Measurements from ENCODE around the gene CEP19. TPM values are rescaled to one million over a fixed set of nuclear protein-coding genes. Genes with fewer than 3 reads are reported as not detected.
"Not testable (repeated sequence)": the region's sequence is repeated elsewhere in the genome, so short reads cannot be mapped to it uniquely, and the experiment has no call there.

CEP19 gene
- total and polyA plus RNA-seq, 2 of the 4 experiments (the other 2 are of a cell fraction), result 1.1 to 1.4 TPM

GRCh38 chr3:196721097-196721496, 9.0 kb upstream of the CEP19 start:
- no peaks in the 10 kb centered on the region for H3K4me1 ChIP-seq (ENCODE audit: control insufficient read depth, insufficient read depth, low read length)
- no peaks in the 10 kb centered on the region for H3K27me3 ChIP-seq (ENCODE audit: control insufficient read depth, insufficient read depth, low read length)
- H2AK9ac ChIP-seq (replicated peaks; ENCODE audit: low read depth, low read length, poor library complexity), result no peak overlapping the region
- CTCF ChIA-PET, result no interaction called here
- H3K4me2 ChIP-seq (ENCODE audit: low read depth, low read length), result no peak overlapping the region
- H3K27ac ChIP-seq (ENCODE audit: insufficient read depth, low read length), result no peak overlapping the region
- H2BK120ac ChIP-seq (ENCODE audit: low read depth, low read length), result no peak overlapping the region
- BruUV-seq (replicated peaks), result no TSS peak
- in situ Hi-C loops (cut with MboI; ENCODE audit: low sequenced_read_pairs) (no loop called here), intact Hi-C loops (cut with micrococcal nuclease) (no loop called here), dilution Hi-C loops (cut with HindIII; ENCODE audit: low sequenced_read_pairs, unreplicated experiment) (no loop called here)
- H3K14ac ChIP-seq (replicated peaks; ENCODE audit: low read depth, low read length), result no peak overlapping the region
- no peak for DNase-seq
- H4K5ac ChIP-seq (ENCODE audit: low read depth, low read length), result no peak overlapping the region
- no peak overlapping the region for H3K9ac ChIP-seq (ENCODE audit: low read depth, low read length)
- H2BK20ac ChIP-seq (ENCODE audit: low read depth, low read length), result no peak overlapping the region
- no peak overlapping the region for H4K8ac ChIP-seq (ENCODE audit: low read depth in 2 of 2, low read length in 2 of 2)
- no peak overlapping the region for H3K56ac ChIP-seq (ENCODE audit: extremely low read depth, insufficient read depth, low read length)
- H2AFZ ChIP-seq (replicated peaks; ENCODE audit: low read length, poor library complexity), result no peak overlapping the region
- H2AK5ac ChIP-seq (ENCODE audit: low read depth, low read length), result no peak overlapping the region
- H2BK15ac ChIP-seq (ENCODE audit: low read depth, low read length), result no peak overlapping the region
- no peak for ATAC-seq (ENCODE audit: low read depth)
- peaks cover 5 to 6% of the 10 kb centered on the region in 2 experiments; a peak in 1 of 4 replicates for H3K79me1 ChIP-seq (ENCODE audit: low read depth in 1 of 2, low read length in 2 of 2)
- no CpG with 5 or more reads among the region's 2 CpGs for WGBS, 2 experiments (ENCODE audit: extremely low coverage in 2 of 2, insufficient read length in 1 of 2)
- no peak overlapping the region for H3K18ac ChIP-seq (ENCODE audit: low read depth, low read length)
- no peaks in the 10 kb centered on the region for H3K9me3 ChIP-seq (ENCODE audit: control insufficient read depth, insufficient read depth, low read length)
- H4K91ac ChIP-seq (ENCODE audit: insufficient read depth, low read depth, low read length), result no peak overlapping the region
- 0 out of 2 replicates have a peak, but pooled peaks cover 2% of the 10 kb centered on the region for H3K36me3 ChIP-seq (ENCODE audit: control insufficient read depth, insufficient read depth, low read length)
- no peaks in the 10 kb centered on the region for H3K9me1 ChIP-seq (ENCODE audit: insufficient read depth, low read length)
- TF ChIP-seq CTCF (conservative IDR thresholded peaks at IDR 0.05; ENCODE audit: low read depth, low read length), result no peak
- TF ChIP-seq CHD1 (IDR thresholded peaks at IDR 0.05; ENCODE audit: low read depth, low read length), result no peak
- TF ChIP-seq ELK1 (IDR thresholded peaks at IDR 0.05; ENCODE audit: borderline replicate concordance, low read depth, low read length), result no peak
- no peak for TF ChIP-seq MAZ (IDR thresholded peaks at IDR 0.05; ENCODE audit: borderline replicate concordance, low read depth, low read length)
- no peak overlapping the region for H3K23ac ChIP-seq (ENCODE audit: low read depth, low read length)
- H4K20me1 ChIP-seq (ENCODE audit: insufficient read depth, low read length), result no peaks in the 10 kb centered on the region
- POLR2A ChIA-PET (ENCODE audit: unreplicated experiment), result no interaction called here
- H3K4me3 ChIP-seq (ENCODE audit: insufficient read depth, low read depth, low read length), result no peak overlapping the region
- H2BK5ac ChIP-seq (ENCODE audit: low read depth, low read length, poor library complexity, severe bottlenecking), result no peak overlapping the region
- no peak overlapping the region for H3K4ac ChIP-seq (ENCODE audit: low read depth, low read length)

- ATAC-seq (ENCODE audit: low read depth); H3K36me3 ChIP-seq (ENCODE audit: control insufficient read depth, insufficient read depth, low read length); H2AK9ac ChIP-seq (replicated peaks; ENCODE audit: low read depth, low read length, poor library complexity); H3K4me1 ChIP-seq (ENCODE audit: control insufficient read depth, insufficient read depth, low read length); H4K91ac ChIP-seq (ENCODE audit: insufficient read depth, low read depth, low read length); H3K9me1 ChIP-seq (ENCODE audit: insufficient read depth, low read length); H3K14ac ChIP-seq (replicated peaks; ENCODE audit: low read depth, low read length); H3K56ac ChIP-seq (ENCODE audit: extremely low read depth, insufficient read depth, low read length); DNase-seq; H3K4ac ChIP-seq (ENCODE audit: low read depth, low read length); H3K27me3 ChIP-seq (ENCODE audit: control insufficient read depth, insufficient read depth, low read length); BruUV-seq (replicated peaks); H4K5ac ChIP-seq (ENCODE audit: low read depth, low read length); in situ Hi-C loops (cut with MboI; ENCODE audit: low sequenced_read_pairs); POLR2A ChIA-PET (ENCODE audit: unreplicated experiment); H4K8ac ChIP-seq (ENCODE audit: low read depth in 2 of 2, low read length in 2 of 2); H3K23ac ChIP-seq (ENCODE audit: low read depth, low read length); H2BK120ac ChIP-seq (ENCODE audit: low read depth, low read length); H2BK15ac ChIP-seq (ENCODE audit: low read depth, low read length); H3K4me2 ChIP-seq (ENCODE audit: low read depth, low read length); H3K4me3 ChIP-seq (ENCODE audit: insufficient read depth, low read depth, low read length); H2BK20ac ChIP-seq (ENCODE audit: low read depth, low read length); H3K9me3 ChIP-seq (ENCODE audit: control insufficient read depth, insufficient read depth, low read length); H4K20me1 ChIP-seq (ENCODE audit: insufficient read depth, low read length); intact Hi-C loops (cut with micrococcal nuclease); CTCF ChIA-PET; H3K9ac ChIP-seq (ENCODE audit: low read depth, low read length); H2BK5ac ChIP-seq (ENCODE audit: low read depth, low read length, poor library complexity, severe bottlenecking); H2AK5ac ChIP-seq (ENCODE audit: low read depth, low read length); H3K18ac ChIP-seq (ENCODE audit: low read depth, low read length); H3K27ac ChIP-seq (ENCODE audit: insufficient read depth, low read length); dilution Hi-C loops (cut with HindIII; ENCODE audit: low sequenced_read_pairs, unreplicated experiment); H2AFZ ChIP-seq (replicated peaks; ENCODE audit: low read length, poor library complexity): not testable (repeated sequence)
- no CpG with 5 or more reads among the region's 3 CpGs for WGBS, 2 experiments (ENCODE audit: extremely low coverage in 2 of 2, insufficient read length in 1 of 2)
- H3K79me1 ChIP-seq (ENCODE audit: low read depth in 1 of 2, low read length in 2 of 2), result peaks cover 15 to 25% of the 10 kb centered on the region in 2 experiments; a peak in 2 of 4 replicates
Measured at GRCh38 chr3:196717162-196717561, 5.1 kb upstream of the CEP19 start.

Measured in IMR-90 (cell line).